C4-2B (cell line): Measurements from ENCODE around the gene RNU6-7.

Experiments used
- ZFX ChIP-seq: fragments of 450-650 bp; IDR thresholded peaks from 2 replicates; pipeline ENCODE4 v1.6.1; 2017
- TF ChIP-seq, protein P1 (sequence below): fragments of 450-650 bp; conservative IDR thresholded peaks from 2 replicates; pipeline ENCODE4 v1.5.1; 2017; ENCODE audit warnings: mild to moderate bottlenecking

DNA sequence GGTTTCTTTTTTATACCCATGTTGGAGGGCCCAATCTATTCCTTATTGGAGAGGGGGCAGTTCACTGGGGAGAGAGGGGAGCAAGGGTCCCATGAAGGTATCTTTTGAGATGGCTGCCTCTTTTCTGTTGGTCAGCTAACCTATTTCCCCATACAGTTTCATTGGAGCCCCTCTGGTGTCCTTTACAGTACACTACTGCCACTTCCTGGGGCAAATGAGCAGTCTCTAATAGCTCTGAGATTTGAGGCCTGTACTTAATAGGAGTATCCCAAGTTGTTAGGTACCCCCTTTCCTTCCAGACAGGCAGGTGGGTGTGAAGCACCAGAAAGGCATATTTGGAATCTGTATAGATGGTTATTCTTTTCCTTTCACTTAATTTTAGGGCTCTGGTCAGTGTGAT is 42.6 kb downstream of the RNU6-7 start:
- TF ChIP-seq, protein P1, sequence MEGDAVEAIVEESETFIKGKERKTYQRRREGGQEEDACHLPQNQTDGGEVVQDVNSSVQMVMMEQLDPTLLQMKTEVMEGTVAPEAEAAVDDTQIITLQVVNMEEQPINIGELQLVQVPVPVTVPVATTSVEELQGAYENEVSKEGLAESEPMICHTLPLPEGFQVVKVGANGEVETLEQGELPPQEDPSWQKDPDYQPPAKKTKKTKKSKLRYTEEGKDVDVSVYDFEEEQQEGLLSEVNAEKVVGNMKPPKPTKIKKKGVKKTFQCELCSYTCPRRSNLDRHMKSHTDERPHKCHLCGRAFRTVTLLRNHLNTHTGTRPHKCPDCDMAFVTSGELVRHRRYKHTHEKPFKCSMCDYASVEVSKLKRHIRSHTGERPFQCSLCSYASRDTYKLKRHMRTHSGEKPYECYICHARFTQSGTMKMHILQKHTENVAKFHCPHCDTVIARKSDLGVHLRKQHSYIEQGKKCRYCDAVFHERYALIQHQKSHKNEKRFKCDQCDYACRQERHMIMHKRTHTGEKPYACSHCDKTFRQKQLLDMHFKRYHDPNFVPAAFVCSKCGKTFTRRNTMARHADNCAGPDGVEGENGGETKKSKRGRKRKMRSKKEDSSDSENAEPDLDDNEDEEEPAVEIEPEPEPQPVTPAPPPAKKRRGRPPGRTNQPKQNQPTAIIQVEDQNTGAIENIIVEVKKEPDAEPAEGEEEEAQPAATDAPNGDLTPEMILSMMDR: no peak; the same call in 1 of the 2 replicates
- TF ChIP-seq ZFX: no peak
